ENCODE measurements around the gene RASGEF1C. TPM values are rescaled to one million over a fixed set of nuclear protein-coding genes. Genes with fewer than 3 reads are reported as not detected.

The RASGEF1C gene
- total RNA-seq, 2 experiments from 2014 or later, result not detected

DNA sequence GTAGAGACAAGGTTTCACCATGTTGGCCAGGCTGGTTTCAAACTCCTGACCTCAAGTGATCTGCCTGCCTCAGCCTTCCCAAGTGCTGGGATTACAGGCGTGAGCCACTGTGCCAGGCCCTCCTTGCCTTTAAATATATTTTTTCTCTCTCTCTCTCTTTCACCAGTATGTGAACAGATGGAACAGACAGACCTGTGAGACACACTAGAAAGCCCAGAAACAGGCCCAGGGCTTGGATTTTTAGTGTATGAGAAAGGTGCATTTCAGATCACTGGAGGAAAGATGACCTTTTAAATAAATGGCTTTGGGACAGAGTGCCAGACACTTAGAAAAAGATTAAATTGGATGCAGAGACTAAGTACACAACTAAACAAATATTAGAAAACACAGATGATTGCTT lies 3.1 kb downstream of the RASGEF1C start:
- H3K4me1 Mint-ChIP-seq (ENCODE audit: low read depth), result peaks cover 12% of the 10 kb centered on the region
- H3K27ac Mint-ChIP-seq, result no peak overlapping the region
- no peaks in the 10 kb centered on the region for H3K36me3 ChIP-seq (ENCODE audit: insufficient read depth, low read length)
- peaks cover 6% of the 10 kb centered on the region for H3K4me1 ChIP-seq (ENCODE audit: insufficient read depth, low read length)
- ChIA-PET CTCF (no interaction called here), POLR2A (no interaction called here)
- intact Hi-C loops (cut with DNase I, micrococcal nuclease), result loop anchor here (10.0 kb wide), 1 partner anchor 119 kb away; no protein-coding TSS in a partner anchor
- TF ChIP-seq, protein P1, sequence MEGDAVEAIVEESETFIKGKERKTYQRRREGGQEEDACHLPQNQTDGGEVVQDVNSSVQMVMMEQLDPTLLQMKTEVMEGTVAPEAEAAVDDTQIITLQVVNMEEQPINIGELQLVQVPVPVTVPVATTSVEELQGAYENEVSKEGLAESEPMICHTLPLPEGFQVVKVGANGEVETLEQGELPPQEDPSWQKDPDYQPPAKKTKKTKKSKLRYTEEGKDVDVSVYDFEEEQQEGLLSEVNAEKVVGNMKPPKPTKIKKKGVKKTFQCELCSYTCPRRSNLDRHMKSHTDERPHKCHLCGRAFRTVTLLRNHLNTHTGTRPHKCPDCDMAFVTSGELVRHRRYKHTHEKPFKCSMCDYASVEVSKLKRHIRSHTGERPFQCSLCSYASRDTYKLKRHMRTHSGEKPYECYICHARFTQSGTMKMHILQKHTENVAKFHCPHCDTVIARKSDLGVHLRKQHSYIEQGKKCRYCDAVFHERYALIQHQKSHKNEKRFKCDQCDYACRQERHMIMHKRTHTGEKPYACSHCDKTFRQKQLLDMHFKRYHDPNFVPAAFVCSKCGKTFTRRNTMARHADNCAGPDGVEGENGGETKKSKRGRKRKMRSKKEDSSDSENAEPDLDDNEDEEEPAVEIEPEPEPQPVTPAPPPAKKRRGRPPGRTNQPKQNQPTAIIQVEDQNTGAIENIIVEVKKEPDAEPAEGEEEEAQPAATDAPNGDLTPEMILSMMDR (IDR thresholded peaks at IDR 0.05), result no peak
- H3K9me3 ChIP-seq (ENCODE audit: control insufficient read depth in 1 of 2, insufficient read depth in 1 of 2, low read length in 2 of 2), result peaks cover 0 to 11% of the 10 kb centered on the region in 2 experiments
- no peaks in the 10 kb centered on the region for H3K36me3 Mint-ChIP-seq (ENCODE audit: low read depth)
- no peak for ATAC-seq (ENCODE audit: poor library complexity)
- no peak overlapping the region for H3K4me3 Mint-ChIP-seq
- no peaks in the 10 kb centered on the region for H3K9me3 Mint-ChIP-seq
- H3K27me3 Mint-ChIP-seq, result peaks cover 65% of the 10 kb centered on the region
- H3K27ac ChIP-seq (ENCODE audit: low read depth in 1 of 2, low read length in 2 of 2), result no peak overlapping the region
- H3K4me3 ChIP-seq (ENCODE audit: low read length), result no peak overlapping the region
- H3K27me3 ChIP-seq (ENCODE audit: control insufficient read depth in 1 of 2, insufficient read depth in 2 of 2, low read length in 2 of 2), result peaks cover 19 to 26% of the 10 kb centered on the region in 2 experiments
- no peak for DNase-seq

DNA sequence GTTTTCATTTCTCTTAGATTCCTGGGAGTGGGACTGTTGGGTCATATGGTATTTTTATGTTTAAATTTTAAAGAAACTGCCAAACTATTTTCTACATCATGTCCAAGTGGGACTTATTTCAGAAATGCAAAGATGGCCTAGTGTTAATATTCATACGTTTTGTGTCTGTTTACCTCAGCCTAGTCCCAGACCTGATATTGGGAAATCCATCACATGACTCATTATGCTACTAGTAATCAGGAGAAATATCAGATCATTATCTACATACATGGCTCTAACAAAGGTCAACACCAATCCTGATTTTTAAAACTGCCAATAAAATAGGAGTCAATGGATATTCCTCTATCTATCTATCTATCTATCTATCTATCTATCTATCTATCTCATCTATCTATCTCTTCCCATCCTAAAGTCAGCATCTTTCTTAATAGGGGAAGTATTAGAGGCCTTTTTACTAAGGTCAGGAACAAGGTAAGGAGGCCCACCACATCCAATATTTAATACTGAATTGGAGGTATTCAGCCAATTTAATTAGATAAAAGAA lies 4.7 kb downstream of the RASGEF1C start:
- Histone ChIP-seq H3K36me3 (ENCODE audit: insufficient read depth, low read length) (no peaks in the 10 kb centered on the region), H3K9me3 (ENCODE audit: control insufficient read depth in 1 of 2, insufficient read depth in 1 of 2, low read length in 2 of 2) (peaks cover 0 to 11% of the 10 kb centered on the region in 2 experiments), H3K27ac (ENCODE audit: low read depth in 1 of 2, low read length in 2 of 2) (no peak overlapping the region), H3K27me3 (ENCODE audit: control insufficient read depth in 1 of 2, insufficient read depth in 2 of 2, low read length in 2 of 2) (peaks cover 17 to 20% of the 10 kb centered on the region in 2 experiments), H3K4me1 (ENCODE audit: insufficient read depth, low read length) (peaks cover 6% of the 10 kb centered on the region), H3K4me3 (ENCODE audit: low read length) (no peak overlapping the region)
- H3K27ac Mint-ChIP-seq, result no peak overlapping the region
- ChIA-PET POLR2A (no interaction called here), CTCF (interaction anchor here (0.6 kb wide), 1 partner anchor 1476 kb away, joined by 3 read pairs; no protein-coding TSS in a partner anchor)
- intact Hi-C loops (cut with DNase I, micrococcal nuclease), result loop anchor here (10.0 kb wide), 1 partner anchor 120 kb away; no protein-coding TSS in a partner anchor
- DNase-seq (no peak), ATAC-seq (ENCODE audit: poor library complexity) (no peak)
- peaks cover 12% of the 10 kb centered on the region for H3K4me1 Mint-ChIP-seq (ENCODE audit: low read depth)
- peaks cover 59% of the 10 kb centered on the region for H3K27me3 Mint-ChIP-seq
- no peaks in the 10 kb centered on the region for H3K36me3 Mint-ChIP-seq (ENCODE audit: low read depth)
- no peak overlapping the region for H3K4me3 Mint-ChIP-seq
- TF ChIP-seq, protein P1 (IDR thresholded peaks at IDR 0.05), result no peak
- no peaks in the 10 kb centered on the region for H3K9me3 Mint-ChIP-seq

DNA sequence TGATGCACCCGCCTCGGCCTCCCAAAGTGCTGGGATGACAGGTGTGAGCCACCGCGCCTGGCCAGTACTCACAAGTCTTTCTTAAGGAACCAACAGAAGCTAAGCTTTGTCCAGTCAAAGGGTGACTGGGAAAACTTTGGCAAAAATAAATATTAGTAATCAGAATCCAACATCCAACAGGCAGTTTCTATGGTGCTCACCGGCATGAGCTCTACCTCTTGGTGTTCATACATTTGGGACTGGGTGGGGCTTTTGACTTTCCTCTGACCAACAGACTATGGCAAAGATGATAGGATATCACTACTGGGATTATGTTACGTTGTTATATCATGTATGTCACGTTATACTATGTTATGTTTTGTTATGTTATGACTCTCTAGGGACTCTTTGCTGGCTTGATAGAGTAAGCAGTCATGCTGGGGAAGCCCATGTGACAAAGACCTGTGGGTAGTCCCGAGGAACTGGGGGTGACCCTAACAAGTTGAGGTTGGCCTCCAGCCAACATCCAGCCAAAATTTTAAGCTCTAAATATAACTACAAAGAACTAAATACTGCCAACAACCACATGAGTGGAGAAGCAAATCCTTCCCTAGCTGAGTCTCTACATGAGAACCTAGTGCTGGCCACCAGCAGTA lies 6.0 kb downstream of the RASGEF1C start:
- Histone ChIP-seq H3K9me3 (ENCODE audit: control insufficient read depth in 1 of 2, insufficient read depth in 1 of 2, low read length in 2 of 2) (peaks cover 0 to 12% of the 10 kb centered on the region in 2 experiments), H3K27ac (ENCODE audit: low read depth in 1 of 2, low read length in 2 of 2) (no peak overlapping the region), H3K4me1 (ENCODE audit: insufficient read depth, low read length) (peaks cover under 1% of the 10 kb centered on the region), H3K36me3 (ENCODE audit: insufficient read depth, low read length) (no peaks in the 10 kb centered on the region), H3K4me3 (ENCODE audit: low read length) (no peak overlapping the region), H3K27me3 (ENCODE audit: control insufficient read depth in 1 of 2, insufficient read depth in 2 of 2, low read length in 2 of 2) (peaks cover 11 to 16% of the 10 kb centered on the region in 2 experiments)
- Mint-ChIP-seq H3K36me3 (ENCODE audit: low read depth) (no peaks in the 10 kb centered on the region), H3K27ac (no peak overlapping the region), H3K4me1 (ENCODE audit: low read depth) (peaks cover 7% of the 10 kb centered on the region), H3K27me3 (peaks cover 64% of the 10 kb centered on the region), H3K9me3 (no peaks in the 10 kb centered on the region), H3K4me3 (no peak overlapping the region)
- DNase-seq (no peak), ATAC-seq (ENCODE audit: poor library complexity) (no peak)
- ChIA-PET POLR2A (no interaction called here), CTCF (interaction anchor here (1.2 kb wide), 1 partner anchor 90 kb away, joined by 3 read pairs; no protein-coding TSS in a partner anchor)
- TF ChIP-seq, protein P1 (IDR thresholded peaks at IDR 0.05), result no peak
- intact Hi-C loops (cut with DNase I, micrococcal nuclease), result loop anchor here (10.0 kb wide), 1 partner anchor 122 kb away; no protein-coding TSS in a partner anchor
